GOT3 (cell line): Measurements from ENCODE around the gene MDFI.

ENCODE experiments used
- DNase-seq: peaks from one replicate; lab custom pipeline; 2025; ENCODE audit warnings: mixed read lengths; lab: John Stamatoyannopoulos, UW

MDFI gene

DNA sequence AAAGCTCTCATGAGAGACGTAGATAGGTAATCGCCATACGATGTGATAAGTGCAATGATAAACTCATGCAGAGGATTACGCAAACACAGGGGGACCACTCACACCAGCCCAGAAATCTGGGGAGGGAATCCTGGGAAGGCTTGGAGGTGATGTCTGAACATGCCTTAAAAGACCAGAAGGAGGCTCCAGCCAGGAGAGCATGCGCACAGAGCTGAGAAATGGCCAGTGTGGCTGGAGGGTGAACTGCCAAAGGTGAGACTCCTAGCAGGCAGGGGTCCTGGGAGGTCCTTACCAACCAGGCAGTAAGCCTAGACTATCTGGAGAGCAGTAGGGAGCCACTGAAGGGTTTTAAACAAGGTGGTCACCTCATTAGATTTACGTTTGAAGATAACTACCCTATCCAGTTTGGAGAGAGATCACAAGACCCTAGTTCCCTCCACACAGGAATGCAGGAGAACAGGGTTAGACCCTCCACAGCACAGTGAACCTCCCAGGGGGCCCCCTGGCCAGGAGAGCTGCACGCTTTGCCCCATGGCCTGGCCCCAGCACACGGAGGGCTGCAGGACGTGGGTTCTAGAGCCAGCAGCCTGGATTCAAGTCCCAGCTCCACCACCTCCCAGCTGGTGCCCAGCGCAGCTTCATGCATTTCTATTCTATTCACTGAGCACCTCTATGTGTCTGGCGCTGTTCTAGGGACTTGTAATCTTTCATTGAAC is 13.1 kb downstream of the MDFI start:
- DNase-seq = no peak

DNA sequence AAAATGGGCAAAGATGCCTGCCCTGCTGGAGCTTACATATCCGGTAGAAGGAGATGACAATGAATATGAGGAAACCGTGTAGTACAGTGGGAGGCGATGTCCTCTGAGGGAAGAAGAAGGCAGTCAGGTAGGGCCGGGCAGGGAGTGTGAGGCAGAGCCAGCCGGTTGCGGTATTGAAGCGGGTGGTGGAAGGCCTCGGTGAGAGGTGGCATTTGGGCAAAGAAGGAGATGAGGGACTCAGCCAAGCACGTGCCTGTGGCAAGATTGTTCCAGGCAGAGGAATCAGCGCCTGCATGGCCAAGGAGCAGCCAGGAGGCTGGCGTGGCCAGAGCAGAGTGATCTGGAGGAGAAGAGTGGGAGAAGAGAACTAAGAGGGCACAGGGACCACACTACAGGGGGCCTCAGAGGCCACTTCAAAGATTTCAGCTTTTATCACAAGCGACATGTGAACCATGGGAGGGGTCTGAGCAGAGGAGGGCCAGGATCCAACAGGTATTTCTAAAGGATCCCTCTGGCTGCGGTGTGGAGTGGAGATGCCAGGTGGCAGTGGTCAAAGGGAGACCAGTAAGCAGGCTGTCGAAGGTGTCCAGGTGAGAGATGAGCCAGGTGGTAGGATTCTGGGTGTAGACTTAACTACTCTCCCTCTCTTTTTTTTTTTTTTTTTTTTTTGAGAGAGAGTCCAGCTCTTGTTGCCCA is 13.8 kb downstream of the MDFI start:
- DNase-seq = no peak

DNA sequence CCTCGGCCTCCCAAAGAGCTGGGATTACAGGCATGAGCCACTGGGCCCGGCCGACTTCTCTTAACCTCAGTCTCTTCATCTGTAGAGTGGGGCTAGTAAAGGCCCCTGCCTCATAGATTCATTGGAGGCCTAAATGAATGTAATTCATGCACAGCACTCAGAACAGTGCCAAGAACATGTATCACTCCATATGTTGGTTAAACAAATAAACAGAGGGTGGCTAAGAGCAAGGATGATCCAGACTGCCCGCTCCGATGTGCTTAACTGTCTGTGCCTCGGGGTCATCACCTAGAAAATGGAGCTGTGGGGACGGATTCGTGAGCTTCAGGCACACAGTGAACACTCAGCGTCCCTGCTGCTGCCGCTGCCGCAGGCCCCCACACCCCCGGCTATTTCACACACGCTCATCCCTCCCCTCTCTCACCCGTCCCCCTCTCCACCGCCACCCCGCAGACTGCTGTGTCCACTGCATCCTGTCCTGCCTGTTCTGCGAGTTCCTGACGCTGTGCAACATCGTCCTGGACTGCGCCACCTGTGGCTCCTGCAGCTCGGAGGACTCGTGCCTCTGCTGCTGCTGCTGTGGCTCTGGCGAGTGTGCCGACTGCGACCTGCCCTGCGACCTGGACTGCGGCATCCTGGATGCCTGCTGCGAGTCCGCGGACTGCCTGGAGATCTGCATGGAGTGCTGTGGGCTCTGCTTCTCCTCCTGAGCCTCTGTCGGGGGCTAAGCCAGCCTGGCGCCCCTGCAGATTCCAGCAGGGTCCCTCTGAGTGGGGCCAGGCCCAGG is 14.8 kb downstream of the MDFI start:
- no peak for DNase-seq

DNA sequence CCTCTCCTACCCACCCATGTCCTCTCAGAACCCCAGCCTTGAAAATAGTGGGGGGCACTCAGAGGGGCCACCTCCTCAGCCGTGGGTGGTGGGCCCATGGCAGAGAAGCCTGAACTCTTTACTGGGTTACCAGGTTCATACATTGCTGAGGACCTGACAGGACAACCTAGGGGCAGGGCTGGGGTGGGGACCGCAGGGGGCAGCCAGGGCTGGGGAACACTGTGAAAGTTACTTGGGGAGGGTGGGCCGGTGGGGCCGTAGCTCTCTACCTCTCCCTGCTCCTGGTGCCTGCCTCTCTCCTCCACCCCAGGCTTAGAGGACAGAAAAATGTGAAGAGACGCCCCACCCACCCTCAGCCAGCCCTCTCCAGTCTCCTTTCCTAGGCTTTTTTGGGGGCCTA is 15.4 kb downstream of the MDFI start:
- DNase-seq = no peak

DNA sequence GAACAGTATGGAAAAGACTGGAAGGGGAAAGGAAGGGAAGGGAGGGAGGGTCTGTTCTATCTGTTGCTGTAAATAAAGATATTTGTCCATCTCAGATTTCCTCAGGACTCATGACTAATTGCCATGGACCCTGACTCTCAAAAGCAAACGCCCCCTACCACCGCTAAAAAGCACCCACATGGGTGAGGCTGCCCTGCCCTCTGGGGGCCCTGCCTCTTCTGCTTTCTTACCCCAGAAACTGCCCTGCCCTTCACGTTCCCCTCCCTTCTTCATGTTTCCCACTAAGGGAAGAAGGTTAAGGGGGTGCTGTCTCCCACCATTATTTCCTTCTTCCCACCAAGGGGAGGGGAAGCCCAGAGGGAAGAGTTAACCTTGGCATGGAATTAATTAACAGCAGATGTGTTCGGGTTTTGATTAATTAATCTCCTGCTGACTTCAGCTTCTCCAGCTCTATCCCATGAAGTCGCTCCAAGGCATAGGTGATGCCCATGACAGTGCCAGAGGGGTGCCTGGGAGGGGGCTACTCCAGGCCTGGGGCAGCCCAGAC is 16.0 kb downstream of the MDFI start:
- no peak for DNase-seq

DNA sequence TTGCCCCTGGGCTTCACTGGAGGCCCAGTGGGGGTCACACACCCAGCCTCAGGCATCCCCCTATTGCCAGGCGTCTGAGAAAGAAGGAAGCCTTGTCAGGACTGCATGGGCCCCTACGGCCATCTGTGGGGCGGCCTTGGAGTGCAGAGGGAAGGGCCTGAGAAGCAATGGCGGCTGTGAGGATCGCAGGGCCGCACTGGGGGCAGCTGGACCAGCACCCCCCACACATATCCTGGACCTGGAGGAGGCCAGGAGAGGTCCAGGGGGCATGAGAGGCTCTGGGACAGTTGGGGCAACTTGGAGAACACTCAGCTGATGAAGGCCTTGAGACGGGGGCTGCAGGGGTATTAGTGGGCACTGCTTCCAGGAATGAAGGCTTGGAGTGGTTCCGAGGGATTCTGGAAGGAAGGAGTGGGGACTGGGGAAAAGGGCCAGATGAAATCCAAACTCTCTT is 16.5 kb downstream of the MDFI start:
- no peak for DNase-seq

GRCh38 chr6:41655176-41655575 is 16.9 kb downstream of the MDFI start:
- no peak for DNase-seq

DNA sequence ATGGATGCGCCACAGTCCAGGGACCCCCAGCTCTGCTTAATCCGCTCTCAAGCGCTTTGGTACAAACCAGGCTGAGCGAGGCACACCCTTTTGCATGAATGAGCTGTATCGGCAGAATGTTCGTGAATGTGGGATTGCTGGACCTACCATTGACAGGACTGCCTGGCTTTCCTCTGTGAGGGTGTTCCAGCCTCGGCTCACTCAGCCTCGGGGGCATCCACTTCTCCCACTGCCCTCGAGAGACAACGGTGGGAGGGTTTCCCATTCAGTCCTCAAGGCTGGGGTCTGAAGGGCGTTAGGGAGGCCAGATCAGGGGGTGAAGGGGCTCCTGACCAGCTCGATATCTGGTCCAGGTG is 17.4 kb downstream of the MDFI start:
- no peak for DNase-seq

GRCh38 chr6:41656002-41656691 is 17.9 kb downstream of the MDFI start:
- no peak for DNase-seq

GRCh38 chr6:41657131-41658094 is 19.1 kb downstream of the MDFI start:
- no peak for DNase-seq

GRCh38 chr6:41658636-41659035 is 20.4 kb downstream of the MDFI start:
- DNase-seq = no peak

DNA sequence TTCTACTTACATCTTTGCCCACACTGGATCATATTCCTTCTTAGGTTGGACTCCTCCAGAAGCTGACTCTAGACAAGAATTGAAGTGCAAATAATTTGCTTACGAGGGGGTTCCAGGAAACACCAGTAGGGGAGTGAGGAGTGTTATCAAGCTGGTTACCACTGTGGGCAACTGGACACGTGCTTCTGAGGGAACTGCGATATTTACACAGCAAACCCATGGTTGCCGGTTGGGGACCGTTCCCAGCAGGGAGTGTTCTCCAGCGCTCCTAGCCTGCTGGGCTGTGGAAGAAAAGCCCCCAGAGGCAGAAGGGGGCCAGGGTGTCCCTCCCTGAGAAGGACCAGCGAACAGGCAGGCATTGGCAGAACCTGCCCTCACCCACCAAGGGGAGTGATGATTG is 21.7 kb downstream of the MDFI start:
- no peak for DNase-seq

DNA sequence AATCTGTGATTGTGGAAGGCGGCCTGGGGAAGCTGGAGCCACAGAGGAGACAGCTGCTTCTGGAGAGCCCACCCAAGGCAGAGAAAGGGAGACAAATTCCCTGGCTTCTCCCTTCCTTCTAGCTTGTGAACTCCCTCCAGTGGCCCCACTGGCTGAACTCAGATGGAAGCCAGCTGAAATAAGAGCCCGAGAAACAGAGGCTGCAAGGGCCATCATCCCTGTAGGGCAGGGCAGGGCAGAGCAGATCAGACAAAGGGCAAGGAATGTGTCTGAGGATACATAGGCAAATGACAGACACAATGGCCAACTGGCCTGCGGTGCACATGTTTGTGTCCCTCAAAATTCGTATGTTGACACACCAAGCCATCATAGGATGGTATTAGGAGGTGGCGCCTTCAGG is 25.3 kb downstream of the MDFI start:
- no peak for DNase-seq

DNA sequence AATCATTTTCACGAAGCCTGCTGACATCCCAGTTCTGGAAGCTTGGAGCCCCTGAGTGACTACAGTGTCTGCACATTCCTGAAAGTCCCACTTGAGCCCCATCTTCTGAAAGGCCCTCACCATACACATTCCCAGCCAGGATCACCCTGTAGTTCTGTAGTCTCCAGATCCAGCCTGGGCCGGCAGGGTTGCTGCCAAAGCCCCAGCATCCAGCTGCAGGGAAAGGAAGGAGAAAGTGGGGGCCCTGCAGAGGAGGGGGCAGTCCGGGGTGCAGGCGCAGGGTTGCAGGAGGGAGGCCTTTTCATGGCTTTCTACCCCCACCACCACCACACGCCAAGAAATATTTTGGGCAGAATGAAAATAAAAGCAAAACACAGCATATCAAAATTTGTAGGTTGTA is 26.0 kb downstream of the MDFI start:
- DNase-seq = no peak

DNA sequence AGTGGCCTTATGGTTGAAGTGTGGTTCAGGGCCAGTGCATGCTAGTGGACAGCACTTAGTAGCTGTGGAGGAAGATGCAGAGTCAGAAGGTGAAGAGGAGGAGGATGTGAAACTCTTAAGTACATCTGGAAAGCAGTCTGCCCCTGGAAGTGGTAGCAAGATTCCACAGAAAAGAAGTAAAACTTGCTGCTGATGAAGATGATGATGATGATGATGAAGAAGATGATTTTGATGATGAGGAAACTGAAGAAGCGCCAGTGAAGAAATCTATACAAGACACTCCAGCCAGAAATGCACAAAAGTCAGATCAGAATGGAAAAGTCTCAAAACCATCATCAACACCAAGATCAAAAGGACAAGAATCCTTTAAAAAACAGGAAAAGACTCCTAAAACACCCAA is 28.9 kb downstream of the MDFI start:
- no peak for DNase-seq

DNA sequence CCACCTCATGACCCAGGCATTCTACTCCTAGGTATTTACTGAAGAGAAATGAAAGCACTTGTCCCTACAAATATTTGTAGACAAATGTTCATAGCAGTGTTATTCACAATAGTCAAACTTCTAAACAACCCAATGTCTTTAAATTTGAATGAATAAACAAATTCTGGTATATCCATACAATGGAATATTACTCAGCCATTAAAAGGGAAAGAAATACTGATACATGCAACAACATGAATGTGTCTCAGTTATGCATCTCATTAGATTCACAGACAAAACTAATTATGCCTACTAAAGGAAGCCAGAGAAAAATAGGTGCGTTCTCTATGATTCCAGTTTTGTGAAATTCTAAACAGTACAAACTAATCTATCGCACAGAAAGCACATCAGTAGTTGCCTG is 30.7 kb downstream of the MDFI start:
- DNase-seq = no peak

DNA sequence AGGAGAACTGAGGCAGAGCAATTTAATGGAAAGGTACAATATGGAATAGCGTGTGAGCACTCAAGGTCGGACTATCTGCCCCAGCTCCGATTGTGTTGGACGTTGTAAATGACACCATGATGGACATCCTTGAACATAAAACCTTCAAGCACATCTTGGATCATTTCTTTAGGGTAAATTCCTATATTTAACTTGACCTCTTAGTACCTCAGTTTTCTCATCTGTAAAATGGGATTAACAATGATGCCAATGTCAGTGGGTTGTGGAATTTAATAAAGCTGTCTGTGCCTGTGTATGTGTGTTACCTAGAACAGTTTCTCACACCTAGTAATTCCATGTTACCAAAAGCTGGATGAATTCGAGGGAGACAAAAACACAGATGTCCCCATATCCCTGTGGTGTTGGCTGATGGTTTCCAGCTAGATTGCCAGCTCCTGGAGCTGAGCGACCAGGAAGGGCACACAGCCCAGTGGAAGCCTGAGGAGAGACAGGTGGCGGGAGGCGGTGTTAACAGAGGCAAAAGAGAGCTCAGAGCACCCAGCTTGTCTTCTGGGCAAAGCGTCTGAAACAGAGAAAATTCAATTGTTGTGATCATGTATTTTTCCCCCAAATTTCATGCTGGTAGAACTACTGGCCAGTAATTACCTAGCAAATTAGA is 32.6 kb downstream of the MDFI start:
- DNase-seq = no peak

- DNase-seq = no peak
These were observed 33.1 kb downstream of the MDFI start for GRCh38 chr6:41671376-41671775.

GRCh38 chr6:41672016-41672415 is 33.7 kb downstream of the MDFI start:
- DNase-seq = no peak
